ENCODE results near the gene ATP13A5.

ATP13A5 gene

GRCh38 chr3:193225302-193226125 is 153.0 kb downstream of the ATP13A5 start:
- Mint-ChIP-seq H3K4me1 (ENCODE audit: low read depth) (no peaks in the 10 kb centered on the region), H3K36me3 (ENCODE audit: low read depth) (no peaks in the 10 kb centered on the region), H3K27me3 (peaks cover 21% of the 10 kb centered on the region), H3K9me3 (no peaks in the 10 kb centered on the region), H3K4me3 (no peak overlapping the region), H3K27ac (no peak overlapping the region)
- no peak for DNase-seq
